GM21360 (cell line): ENCODE results near the gene MIB1.

Source experiments
- ATAC-seq: cut with Tn5 transposase; IDR thresholded peaks from one replicate; pipeline ENCODE4 v1.9.1; 2021; ENCODE audit warnings: mild to moderate bottlenecking, moderate library complexity; ENCODE audit not compliant: unreplicated experiment

Gene MIB1

DNA sequence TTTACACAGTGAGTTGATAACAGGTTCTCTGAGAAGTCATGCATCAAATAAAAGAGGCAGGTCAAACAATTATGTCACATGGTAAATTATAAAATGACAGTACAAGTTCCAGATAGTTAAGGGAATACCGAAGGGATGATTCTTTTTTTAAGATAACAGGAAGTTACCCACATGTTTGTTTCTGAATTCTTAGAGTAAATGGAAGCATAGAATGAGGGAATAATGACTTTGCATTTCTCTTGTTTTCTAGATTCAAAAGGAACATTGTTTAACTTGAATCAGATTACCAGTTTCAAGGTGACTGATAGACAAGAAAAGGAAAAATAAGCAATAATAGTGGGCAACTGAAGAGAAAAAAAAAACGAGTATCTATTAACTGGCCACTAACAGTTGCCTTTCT lies 124.5 kb downstream of the MIB1 start:
- ATAC-seq: no peak

DNA sequence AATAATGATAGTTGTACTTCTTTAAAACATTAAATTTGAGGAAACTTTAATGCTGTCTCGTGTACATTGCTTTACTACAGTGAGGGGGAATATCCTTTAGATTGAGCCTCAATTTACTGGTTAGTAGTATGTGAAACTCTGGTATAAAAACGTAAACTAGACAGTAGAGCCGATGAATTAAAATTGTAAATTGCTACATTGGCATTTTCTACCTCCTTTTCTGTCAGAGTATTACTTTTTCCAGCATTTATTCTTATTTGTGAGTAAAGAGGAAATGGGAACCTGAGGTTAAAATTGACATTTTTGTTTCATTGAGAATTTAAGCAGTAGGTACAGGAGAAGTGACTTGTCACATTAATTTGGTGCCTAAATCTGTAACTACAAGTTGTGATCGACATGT lies 128.2 kb downstream of the MIB1 start:
- no peak for ATAC-seq

DNA sequence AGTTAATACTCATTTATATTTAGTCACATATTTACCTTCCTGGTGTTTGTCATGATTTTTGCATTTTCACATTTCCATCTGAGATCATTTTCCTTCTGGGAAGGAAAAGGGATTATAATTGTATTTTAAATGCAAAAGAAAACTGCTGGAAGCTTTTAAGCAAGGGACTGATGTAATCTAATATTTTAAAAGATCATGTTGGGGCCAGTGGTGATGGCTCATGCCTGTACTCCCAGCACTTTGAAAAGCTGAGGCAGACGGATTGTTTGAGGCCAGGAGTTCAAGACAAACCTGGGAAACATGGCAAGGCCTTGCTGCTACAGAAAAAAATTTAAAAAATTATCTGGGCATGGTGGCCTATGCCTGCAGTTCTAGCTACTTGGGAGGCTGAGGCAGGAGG lies 149.0 kb downstream of the MIB1 start:
- ATAC-seq: no peak

DNA sequence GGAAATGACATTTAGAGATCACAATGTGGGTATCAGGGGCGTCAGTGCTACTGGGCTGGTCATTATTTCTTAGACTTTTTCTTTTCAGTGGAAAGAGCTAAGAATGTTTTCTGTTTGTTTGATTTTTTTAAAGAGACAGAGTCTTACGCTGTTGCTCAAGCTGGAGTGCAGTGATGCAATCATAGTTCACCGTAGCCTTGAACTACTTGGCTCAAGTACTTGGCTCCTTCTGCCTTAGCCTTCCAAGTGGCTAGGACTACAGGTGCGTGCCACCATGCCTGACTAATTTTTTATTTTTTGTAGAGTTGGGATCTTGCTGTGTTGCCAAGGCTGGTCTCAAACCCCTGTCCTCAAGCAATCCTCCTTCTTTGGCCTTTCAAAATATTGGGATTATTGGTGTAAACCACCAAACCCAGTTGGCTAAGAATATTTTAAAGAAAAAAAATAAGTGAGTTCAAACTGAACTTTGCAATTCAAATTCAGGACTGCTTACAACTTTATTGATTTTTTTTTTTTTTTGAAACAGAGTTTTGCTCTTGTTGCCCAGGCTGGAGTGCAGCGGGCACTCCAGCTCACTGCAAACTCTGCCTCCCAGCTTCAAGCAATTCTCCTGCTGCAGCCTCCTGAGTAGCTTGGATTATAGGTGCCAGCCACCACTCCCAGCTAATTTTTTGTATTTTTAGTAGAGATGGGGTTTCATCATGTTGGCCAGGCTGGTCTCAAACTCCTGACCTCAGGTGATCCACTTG lies 154.2 kb downstream of the MIB1 start:
- ATAC-seq: no peak

DNA sequence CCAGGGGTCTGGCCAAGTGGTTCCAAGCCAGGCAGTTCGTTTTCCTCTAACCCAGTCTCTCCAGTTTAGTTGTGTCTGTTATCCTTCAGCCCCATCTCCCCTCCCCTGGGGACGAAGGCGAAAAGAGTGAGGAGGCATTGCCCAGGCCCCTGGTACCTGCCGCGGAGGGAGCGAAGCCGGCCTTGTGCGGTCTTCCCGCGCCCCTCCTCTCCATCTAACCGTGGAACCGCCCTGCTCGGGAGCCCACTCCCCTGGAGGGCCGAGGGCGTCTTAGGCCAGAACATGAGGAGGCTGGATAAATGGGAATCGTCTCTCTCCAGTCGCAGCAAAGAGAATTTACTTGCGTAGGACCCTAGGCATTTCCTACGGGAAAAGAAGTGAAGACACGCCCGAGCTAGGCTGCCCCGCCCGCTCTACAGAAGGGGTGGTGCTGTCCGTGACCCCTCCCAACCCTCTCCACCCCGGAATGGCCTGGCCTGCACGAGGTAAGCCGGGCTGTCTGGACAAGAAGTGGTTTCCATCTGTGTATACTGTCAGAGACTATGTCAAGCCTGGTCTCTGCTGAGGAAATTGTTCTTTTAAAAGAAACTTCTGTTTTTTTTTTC lies 156.2 kb downstream of the MIB1 start:
- ATAC-seq: no peak

DNA sequence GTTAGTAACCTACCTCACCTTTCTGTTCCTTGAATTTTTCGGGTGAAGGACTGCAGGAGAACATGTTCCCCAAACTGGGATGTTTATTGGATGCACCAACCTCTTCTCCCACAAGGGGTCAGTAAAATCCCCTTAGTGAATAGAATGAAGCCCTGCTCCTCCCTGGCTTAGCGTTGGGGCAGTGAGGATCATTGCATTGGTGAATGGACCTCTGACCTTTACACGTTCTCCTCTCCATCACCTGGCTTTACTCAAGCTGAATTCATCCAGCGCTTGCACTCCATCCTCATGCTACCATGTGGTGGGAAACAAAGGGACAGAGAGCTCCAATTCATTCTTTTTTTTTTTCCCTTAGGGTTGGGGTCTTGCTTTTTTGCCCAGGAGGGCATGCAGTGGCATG lies 157.2 kb downstream of the MIB1 start:
- ATAC-seq: peak; percentile 60

DNA sequence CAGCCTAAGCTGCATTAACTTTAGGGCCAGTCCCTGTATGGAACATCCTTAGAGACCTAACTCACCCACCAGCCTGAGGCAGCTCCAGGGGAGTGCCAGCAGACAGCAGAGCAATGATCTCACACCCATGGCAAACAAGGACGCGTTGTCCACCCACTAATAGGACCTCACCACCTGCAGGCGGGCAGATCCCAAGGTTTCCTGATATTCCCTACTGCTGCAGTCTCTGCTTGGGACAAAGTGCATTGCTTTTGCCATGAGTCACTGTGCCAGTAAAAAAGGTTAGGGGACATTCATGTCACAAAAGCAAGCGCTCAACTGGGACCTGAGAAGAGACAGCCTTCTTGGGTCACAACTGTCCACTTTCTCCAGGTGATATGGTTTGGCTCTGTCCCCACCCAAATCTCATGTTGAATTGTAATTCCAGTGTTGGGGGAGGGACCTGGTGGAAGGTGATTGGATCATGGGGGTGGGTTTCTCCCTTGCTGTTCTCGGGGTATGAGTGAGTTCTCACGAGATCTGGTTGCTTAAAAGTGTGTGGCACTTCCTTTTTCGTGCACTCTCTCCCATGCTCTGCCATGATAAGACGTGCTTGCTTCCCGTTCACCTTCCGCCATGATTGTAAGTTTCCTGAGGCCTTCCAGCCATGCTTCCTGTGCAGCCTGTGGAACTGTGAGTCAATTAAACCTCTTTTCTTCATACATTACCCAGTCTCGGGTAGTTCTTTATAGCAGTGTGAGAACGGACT lies 160.2 kb downstream of the MIB1 start:
- ATAC-seq: no peak

DNA sequence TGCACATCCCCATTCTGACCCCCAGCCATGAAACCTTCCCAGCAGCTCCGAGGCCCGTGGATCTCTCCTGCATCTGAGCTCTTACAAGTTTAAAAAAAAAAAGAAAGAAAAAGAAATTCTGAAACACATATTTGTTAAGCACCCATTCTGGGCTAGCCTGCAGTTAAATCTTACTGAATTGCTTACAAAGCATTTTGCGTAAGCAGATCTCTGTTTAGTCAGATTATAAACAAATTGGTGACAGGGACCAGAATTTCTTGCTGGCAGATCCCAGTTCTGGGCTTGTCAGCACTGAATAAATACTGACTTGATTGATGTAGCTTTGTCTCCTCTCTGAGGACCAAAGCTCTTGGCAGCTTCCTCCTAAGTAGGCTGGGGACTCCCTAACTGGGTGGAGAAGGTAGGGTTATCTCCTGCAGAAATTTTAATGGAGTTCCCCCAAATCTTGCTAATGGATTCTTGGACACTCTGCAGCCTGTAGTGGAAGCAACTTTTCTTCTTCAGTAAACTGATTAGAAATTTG lies 160.9 kb downstream of the MIB1 start:
- no peak for ATAC-seq

DNA sequence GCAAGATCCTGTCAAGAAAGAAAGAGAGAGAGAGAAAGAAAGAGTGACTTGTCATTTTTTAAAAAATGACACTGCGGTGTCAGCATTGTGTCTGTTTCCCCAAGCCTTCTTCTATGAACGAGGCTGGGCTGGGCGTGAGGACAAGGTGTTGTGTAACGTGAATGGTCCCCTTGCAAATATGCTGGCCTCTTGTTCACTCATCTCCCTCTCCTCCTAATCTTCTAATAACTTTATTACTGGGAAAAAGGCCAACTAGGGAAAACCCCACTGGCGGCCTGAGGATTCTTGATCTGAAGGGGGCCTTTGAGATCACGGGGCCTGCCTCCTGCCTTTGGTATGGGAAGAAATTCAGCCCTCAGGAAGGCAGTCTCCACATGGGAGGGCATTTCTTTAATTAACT lies 163.1 kb downstream of the MIB1 start:
- ATAC-seq: no peak

DNA sequence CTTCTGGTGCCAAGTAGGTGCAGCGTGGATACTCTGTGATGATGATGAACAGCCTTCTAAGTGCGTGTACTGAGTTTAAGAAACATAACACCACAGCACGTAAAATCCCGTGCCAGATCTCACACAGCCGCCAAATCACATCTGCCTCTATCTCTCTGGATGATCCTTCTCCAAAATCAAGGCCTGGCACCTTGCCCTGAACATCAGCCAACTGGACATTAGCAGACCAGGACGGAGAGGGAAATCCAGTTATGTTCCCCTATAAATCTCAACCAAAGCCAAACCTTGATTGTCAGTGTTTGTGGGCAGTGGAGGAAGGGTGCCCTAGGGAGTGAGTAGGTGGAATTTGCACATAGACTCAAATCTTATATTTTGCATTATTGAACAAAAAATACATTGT lies 164.3 kb downstream of the MIB1 start:
- no peak for ATAC-seq

DNA sequence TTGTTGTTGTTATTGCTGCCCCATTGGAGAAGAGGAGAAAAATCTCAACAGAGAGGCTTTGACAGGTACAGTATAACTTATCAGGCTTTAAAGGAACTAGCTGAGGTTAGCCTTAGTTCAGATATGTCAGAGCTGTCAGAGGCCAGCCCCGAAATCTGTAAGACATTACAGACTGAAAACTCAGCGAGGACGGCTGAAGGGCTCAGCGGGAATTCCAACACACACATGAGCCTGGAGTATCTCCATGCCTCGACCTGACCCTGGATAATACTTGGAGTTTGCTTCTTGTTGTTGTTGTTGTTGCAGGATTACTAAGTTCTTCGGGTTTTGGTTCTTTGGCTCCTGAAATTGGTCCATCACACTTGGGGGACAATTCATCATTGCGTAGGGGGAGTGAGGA lies 166.9 kb downstream of the MIB1 start:
- no peak for ATAC-seq

DNA sequence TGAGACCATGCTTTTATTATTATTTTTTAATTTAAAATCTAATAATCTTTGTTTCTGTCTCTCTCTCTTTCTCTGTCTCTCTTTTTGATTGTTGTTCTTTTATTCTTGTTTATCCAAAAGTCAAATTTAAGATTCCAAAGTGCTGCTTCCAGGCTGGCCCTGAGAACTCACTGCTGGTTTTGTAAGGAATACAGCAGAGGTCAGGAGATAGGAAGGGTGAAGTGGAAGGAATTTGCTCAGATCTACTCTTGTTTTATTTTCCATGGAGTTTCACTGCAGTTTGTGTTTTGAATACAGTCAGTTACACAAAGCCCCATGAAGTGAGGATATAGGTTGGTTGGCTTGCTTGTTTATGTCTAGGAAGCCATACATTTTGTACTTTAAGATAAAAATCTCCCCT lies 168.1 kb downstream of the MIB1 start:
- ATAC-seq: no peak

DNA sequence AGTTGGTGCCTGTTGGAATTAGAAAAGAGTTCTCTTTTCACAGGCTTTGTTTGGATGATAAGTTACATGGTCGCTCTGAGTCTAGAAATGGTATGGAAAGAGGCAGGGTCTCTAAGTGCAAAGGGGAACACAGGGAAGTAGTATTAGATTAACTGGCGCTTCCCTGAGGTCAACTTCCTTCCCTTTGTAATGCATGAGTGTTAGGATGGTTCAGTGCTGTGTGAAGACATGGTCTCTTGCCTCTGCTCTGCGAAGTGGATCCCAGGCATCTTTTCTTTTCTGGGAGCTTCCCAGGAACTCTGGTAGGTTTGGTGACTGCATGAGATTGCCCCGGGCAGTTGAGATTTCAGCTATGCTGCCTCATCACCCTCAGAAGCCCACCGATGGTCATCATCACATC lies 170.3 kb downstream of the MIB1 start:
- no peak for ATAC-seq

DNA sequence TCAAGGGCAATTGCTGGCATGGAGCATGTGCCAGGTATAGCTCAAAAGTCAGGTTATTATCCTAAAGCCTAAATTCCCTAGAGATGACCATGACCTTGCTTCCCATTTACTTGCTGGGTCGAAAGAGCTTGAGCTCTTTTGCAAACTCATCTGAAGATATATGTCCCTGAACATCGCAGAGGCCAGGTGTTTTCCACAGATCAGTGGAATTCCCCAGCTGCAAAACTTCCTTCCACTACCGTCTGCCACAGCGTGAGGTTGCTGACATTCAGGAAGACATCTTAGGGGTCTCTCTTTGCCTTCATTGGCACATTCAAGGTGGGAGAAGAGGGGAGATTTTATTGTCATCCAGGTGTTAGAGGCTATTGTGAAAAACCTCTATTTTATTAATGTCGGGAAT lies 171.0 kb downstream of the MIB1 start:
- ATAC-seq: no peak

DNA sequence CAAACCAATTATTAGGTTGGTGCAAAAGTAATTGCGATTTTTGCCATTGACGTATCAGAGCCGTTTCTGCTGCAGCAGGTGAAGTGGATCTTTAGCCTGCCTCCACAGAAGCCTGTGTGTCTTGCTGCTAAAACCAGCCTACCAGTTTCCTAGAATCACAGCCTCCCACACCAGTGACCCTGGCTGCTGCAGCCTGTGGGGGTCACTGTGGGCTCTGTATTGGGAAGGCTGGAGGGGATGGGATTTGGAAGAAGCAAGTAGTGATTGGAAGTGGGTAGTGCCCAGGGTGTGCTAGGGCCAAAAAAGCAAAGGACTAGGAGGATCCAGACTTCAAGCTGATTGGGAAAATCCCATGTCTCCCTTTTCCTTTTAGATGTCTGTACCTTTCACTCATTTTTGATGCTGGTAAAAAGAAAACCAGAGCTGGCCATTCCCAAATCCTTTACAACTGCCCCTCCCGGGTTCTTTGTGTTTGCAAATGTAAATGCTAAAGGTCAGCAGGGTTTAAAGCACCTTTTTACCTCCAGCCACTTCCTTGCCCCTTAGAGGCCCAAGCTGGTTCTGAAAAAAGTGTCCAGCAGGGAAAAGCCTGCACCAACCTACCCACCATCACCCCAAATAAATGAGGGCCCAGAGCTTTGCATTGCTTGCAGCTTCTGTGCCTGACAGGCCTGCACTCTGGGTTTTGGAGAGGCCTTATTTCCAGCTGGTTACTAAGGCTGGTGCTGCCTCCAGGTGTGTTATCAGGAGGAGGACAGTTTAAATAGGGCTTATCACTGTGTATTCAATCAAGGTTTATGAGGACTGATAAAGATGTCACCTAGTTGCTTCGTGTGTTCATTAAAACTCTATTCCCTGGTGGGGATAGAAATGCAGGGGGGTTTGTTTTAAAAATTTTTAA lies 172.0 kb downstream of the MIB1 start:
- no peak for ATAC-seq

DNA sequence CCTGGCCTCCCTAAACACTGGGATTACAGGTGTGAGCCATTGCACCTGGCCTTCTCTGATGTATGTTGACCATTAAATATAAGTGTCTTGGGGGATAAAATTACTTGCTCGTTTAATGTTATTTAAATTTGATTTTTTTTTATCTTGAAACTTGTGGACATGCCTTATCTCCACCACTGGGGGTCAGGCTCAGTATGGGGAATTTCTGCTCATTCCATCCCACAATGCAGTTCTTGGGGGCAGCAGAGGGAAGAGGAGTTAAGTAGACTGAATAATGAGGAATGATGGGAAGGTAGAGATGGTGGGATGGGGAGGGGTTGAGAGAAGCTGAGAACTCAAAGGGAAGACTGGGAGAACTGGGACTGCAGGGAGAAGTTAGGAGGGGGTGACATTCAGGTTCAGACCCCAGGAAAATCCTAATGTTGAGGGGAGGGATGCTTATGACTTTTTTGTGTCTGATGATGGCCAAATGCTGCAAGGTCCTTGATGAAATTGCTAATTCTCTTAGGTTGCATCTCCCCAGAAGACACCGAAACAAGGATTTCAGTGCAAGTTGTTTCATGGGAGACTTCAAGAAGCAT lies 174.2 kb downstream of the MIB1 start:
- ATAC-seq: no peak

DNA sequence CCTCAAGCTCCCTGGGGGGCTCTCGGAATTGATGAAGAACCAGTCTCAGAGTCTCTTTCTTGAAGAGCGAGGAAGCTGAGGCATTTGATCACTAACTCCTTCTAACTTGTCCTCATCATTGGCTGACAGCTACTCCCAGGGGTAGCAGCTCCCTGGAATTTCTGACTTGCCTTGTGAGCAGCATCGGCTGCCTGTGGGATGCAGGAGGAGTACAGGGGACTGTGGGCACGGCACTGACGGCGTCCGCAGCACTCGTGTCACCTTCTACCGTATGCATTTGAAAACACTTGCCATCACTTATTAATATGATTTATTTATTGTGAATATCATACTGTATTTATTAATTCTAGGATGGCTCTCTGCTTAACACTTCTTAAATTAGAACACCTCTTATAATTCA lies 175.0 kb downstream of the MIB1 start:
- ATAC-seq: no peak

DNA sequence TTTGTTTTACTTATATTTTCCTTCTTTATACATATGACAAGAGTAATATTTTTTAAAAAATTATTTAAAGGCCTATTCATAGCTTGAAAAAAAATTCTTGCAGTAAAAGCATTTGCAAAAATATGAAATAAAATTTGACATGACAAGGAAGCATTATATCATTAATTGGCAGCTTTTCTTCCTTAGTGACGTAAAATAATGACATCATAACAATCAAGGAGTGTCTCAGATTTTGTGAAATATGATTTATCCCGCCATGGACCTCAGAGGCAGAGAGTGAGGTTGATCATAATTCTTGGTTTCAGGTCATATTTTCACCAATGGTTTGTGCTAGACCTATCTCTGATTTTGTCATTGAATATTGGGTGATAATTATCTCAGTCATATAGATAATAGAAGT lies 176.0 kb downstream of the MIB1 start:
- no peak for ATAC-seq

DNA sequence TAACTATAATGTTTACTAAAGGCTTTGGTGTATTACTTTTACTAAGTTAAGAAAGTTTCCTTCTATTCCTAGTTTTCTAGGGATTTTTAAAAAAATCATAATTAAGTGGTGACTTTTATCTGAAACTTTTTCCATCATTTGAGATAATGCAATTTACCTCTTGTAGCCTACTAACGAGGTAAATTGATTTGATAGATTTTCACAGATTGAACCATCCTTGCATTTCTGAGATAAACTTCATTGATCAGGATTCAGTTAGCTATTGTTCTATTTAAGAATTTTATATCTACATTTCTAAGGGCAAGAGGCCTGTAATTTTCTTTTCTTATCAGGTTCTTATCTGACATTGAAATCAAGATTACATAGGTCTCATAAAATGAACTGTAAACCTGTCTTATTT lies 178.1 kb downstream of the MIB1 start:
- no peak for ATAC-seq
